Chondrocyte (in vitro differentiated cells): ENCODE data around the gene SLC25A47. TPM values are rescaled to one million over a fixed set of nuclear protein-coding genes. Genes with fewer than 3 reads are reported as not detected.

ENCODE experiments used
- DNase-seq: peaks from one replicate; pipeline ENCODE4 v3.0.0; 2021; ENCODE audit warnings: mixed read lengths, low spot score
- H3K27ac Mint-ChIP-seq: one replicate; pipeline ENCODE4 v1.8.0; 2021; ENCODE audit warnings: mild to moderate bottlenecking, moderate library complexity, mixed read lengths; ENCODE audit not compliant: unreplicated experiment
- H3K27me3 Mint-ChIP-seq: 2 replicates; pipeline ENCODE4 v1.8.0; 2021; ENCODE audit warnings: low read depth, mixed read lengths
- H3K36me3 Mint-ChIP-seq: 2 replicates; pipeline ENCODE4 v1.8.0; 2021; ENCODE audit warnings: low read depth, mixed read lengths
- H3K4me1 Mint-ChIP-seq: 2 replicates; pipeline ENCODE4 v1.8.0; 2021; ENCODE audit warnings: low read depth, mild to moderate bottlenecking, mixed read lengths
- H3K4me3 Mint-ChIP-seq: one replicate; pipeline ENCODE4 v1.8.0; 2021; ENCODE audit warnings: mild to moderate bottlenecking, moderate library complexity, mixed read lengths; ENCODE audit not compliant: unreplicated experiment
- H3K9me3 Mint-ChIP-seq: 2 replicates; pipeline ENCODE4 v1.8.0; 2021; ENCODE audit warnings: low read depth, mixed read lengths
- total RNA-seq: library from RNA; stranded (reverse); gene quantifications from 3 replicates; pipeline ENCODE4 v1.2.1, GENCODE V29; 2021
- TF ChIP-seq, protein P1 (sequence below): fragments of 200-600 bp; sonication (generic); IDR thresholded peaks from 2 replicates; pipeline ENCODE4 v1.5.0; 2021; ENCODE audit warnings: antibody characterized with exemption, mild to moderate bottlenecking, moderate library complexity

Gene SLC25A47
- total RNA-seq, 1 donor from 2014 or later = not detected

DNA sequence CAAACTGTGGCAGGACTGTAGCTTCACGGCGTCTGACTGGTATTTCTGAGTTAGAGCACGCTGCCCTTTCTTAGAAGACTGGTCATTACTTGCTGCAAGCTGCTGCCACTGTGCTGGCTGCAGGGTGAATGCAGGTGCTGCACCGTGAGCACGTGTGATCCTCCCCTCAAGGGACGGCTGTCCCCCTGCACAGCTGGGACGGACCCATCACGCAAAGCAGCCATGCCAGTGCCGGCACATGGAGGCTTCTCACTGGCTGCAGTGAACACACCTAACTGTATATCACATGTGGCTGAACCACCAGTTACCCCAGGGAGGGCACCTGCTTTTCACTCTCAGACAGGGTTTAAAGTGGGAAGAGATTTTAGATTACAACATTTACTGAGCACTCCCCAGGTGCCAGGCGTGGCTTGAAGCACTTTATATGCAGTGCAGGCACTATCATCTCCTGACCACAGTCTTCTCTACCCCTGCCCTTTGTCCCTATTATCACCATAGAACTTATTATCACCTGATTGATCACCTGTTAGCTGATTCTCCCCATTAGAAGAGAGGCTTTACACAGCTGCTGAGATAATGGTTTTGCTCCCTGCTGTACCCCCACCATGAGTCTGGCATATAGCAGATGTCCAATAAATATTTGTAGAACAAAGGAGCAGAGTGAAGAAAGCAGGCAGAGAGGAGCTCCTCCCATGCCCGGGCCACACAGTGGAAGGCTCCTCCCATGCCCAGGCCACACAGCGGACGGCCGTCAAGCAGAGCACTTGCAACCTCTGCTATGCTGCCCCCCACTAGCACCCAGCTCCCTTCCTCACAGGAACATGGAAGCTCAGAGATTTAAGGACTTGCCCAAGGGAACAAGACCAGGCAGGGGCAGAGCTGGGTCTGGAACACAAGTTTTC is 25.9 kb downstream of the SLC25A47 start:
- Mint-ChIP-seq H3K9me3 (no peaks in the 10 kb centered on the region), H3K27ac (no peak overlapping the region), H3K4me3 (no peak overlapping the region)

DNA sequence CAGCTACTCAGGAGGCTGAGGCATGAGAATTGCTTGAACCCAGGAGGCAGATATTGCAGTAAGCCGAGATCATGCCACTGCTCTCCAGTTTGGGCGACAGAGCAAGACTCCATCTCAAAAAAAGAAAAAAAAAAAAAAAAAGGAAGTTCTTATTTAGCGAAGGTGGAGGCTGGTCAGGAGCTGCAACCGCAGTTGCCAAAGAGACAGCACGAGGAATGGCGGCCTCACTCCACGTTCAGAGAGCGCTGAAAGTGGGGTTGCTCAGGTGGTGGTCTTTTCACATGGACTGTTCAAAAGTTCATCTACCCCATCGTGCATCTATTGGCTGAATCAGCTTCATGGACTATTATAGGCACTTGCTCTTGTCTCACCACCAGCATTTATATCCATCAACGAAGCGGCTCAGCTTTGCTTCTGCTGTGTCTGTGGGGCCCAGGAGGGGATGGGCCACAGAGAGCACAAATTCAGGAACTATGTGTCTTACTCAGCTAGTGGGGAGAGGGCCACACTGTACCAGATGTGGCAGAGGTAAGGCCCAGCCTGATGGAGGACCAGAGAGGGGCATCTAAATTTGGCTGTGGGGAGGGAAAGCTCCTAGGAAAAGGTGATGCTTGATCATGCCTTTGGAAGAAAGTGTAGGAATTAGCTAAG is 27.3 kb downstream of the SLC25A47 start:
- DNase-seq = no peak
- no peak overlapping the region for H3K27ac Mint-ChIP-seq

More for the DNA sequence above, 25.9 kb downstream of the SLC25A47 start:
- H3K36me3 Mint-ChIP-seq = peaks cover 40% of the 10 kb centered on the region
- H3K4me1 Mint-ChIP-seq = no peaks in the 10 kb centered on the region
- H3K27me3 Mint-ChIP-seq = no peaks in the 10 kb centered on the region
- TF ChIP-seq, protein P1, sequence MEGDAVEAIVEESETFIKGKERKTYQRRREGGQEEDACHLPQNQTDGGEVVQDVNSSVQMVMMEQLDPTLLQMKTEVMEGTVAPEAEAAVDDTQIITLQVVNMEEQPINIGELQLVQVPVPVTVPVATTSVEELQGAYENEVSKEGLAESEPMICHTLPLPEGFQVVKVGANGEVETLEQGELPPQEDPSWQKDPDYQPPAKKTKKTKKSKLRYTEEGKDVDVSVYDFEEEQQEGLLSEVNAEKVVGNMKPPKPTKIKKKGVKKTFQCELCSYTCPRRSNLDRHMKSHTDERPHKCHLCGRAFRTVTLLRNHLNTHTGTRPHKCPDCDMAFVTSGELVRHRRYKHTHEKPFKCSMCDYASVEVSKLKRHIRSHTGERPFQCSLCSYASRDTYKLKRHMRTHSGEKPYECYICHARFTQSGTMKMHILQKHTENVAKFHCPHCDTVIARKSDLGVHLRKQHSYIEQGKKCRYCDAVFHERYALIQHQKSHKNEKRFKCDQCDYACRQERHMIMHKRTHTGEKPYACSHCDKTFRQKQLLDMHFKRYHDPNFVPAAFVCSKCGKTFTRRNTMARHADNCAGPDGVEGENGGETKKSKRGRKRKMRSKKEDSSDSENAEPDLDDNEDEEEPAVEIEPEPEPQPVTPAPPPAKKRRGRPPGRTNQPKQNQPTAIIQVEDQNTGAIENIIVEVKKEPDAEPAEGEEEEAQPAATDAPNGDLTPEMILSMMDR = no peak
- no peak for DNase-seq

GRCh38 chr14:100350986-100351385 is 27.8 kb downstream of the SLC25A47 start:
- Mint-ChIP-seq H3K36me3 (peaks cover 48% of the 10 kb centered on the region), H3K27me3 (no peaks in the 10 kb centered on the region)

More for the DNA sequence above, 27.3 kb downstream of the SLC25A47 start:
- no peaks in the 10 kb centered on the region for H3K4me1 Mint-ChIP-seq
- TF ChIP-seq, protein P1 = no peak
- H3K9me3 Mint-ChIP-seq = no peaks in the 10 kb centered on the region
- H3K27me3 Mint-ChIP-seq = no peaks in the 10 kb centered on the region
- no peak overlapping the region for H3K4me3 Mint-ChIP-seq
- peaks cover 47% of the 10 kb centered on the region for H3K36me3 Mint-ChIP-seq

DNA sequence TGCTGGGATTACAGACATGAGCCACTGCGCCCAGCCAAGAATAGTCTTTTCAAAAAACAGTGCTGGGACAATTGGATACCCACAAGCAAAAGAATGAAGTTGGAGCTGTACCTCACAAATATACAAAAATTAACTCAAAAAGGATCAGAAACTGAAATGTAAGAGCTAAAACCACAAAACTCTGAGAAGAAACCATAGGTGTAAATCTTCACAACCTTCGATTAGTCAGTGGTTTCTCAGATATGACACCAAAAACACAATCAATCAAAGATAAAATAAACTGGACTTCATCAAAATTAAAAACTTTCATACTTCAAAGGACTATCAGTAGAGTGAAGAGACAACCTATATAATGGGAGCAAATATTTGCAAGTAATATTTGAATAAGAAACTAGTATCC is 35.3 kb downstream of the SLC25A47 start:
- Mint-ChIP-seq H3K9me3 (peaks cover 2% of the 10 kb centered on the region), H3K4me1 (peaks cover 6% of the 10 kb centered on the region), H3K27me3 (no peaks in the 10 kb centered on the region), H3K27ac (no peak overlapping the region), H3K36me3 (peaks cover 51% of the 10 kb centered on the region), H3K4me3 (no peak overlapping the region)
- TF ChIP-seq, protein P1 = no peak
- no peak for DNase-seq

More at GRCh38 chr14:100350986-100351385, 27.8 kb downstream of the SLC25A47 start:
- Mint-ChIP-seq H3K27ac (no peak overlapping the region), H3K9me3 (no peaks in the 10 kb centered on the region), H3K4me1 (no peaks in the 10 kb centered on the region), H3K4me3 (no peak overlapping the region)
- TF ChIP-seq, protein P1 = no peak
- DNase-seq = no peak

GRCh38 chr14:100359111-100359510 is 36.0 kb downstream of the SLC25A47 start:
- H3K4me3 Mint-ChIP-seq = no peak overlapping the region
- H3K36me3 Mint-ChIP-seq = peaks cover 48% of the 10 kb centered on the region
- H3K9me3 Mint-ChIP-seq = peaks cover 2% of the 10 kb centered on the region
- no peaks in the 10 kb centered on the region for H3K27me3 Mint-ChIP-seq
- no peak for DNase-seq
- TF ChIP-seq, protein P1 = no peak
- peaks cover 6% of the 10 kb centered on the region for H3K4me1 Mint-ChIP-seq
- H3K27ac Mint-ChIP-seq = no peak overlapping the region
